Bladder microvascular endothelial cell (primary cell): ENCODE data around the gene MUC5AC. TPM values are rescaled to one million over a fixed set of nuclear protein-coding genes. Genes with fewer than 3 reads are reported as not detected.

Source experiments
- total RNA-seq: library from RNA; depleted of rRNA; stranded (reverse); fragments of >200 nt; gene quantifications from 2 replicates; pipeline ENCODE4 v1.2.3, GENCODE V29; 2014

The MUC5AC gene, protein sequence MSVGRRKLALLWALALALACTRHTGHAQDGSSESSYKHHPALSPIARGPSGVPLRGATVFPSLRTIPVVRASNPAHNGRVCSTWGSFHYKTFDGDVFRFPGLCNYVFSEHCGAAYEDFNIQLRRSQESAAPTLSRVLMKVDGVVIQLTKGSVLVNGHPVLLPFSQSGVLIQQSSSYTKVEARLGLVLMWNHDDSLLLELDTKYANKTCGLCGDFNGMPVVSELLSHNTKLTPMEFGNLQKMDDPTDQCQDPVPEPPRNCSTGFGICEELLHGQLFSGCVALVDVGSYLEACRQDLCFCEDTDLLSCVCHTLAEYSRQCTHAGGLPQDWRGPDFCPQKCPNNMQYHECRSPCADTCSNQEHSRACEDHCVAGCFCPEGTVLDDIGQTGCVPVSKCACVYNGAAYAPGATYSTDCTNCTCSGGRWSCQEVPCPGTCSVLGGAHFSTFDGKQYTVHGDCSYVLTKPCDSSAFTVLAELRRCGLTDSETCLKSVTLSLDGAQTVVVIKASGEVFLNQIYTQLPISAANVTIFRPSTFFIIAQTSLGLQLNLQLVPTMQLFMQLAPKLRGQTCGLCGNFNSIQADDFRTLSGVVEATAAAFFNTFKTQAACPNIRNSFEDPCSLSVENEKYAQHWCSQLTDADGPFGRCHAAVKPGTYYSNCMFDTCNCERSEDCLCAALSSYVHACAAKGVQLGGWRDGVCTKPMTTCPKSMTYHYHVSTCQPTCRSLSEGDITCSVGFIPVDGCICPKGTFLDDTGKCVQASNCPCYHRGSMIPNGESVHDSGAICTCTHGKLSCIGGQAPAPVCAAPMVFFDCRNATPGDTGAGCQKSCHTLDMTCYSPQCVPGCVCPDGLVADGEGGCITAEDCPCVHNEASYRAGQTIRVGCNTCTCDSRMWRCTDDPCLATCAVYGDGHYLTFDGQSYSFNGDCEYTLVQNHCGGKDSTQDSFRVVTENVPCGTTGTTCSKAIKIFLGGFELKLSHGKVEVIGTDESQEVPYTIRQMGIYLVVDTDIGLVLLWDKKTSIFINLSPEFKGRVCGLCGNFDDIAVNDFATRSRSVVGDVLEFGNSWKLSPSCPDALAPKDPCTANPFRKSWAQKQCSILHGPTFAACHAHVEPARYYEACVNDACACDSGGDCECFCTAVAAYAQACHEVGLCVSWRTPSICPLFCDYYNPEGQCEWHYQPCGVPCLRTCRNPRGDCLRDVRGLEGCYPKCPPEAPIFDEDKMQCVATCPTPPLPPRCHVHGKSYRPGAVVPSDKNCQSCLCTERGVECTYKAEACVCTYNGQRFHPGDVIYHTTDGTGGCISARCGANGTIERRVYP (N-terminal part only)
- not detected in 2 replicates for total RNA-seq

DNA sequence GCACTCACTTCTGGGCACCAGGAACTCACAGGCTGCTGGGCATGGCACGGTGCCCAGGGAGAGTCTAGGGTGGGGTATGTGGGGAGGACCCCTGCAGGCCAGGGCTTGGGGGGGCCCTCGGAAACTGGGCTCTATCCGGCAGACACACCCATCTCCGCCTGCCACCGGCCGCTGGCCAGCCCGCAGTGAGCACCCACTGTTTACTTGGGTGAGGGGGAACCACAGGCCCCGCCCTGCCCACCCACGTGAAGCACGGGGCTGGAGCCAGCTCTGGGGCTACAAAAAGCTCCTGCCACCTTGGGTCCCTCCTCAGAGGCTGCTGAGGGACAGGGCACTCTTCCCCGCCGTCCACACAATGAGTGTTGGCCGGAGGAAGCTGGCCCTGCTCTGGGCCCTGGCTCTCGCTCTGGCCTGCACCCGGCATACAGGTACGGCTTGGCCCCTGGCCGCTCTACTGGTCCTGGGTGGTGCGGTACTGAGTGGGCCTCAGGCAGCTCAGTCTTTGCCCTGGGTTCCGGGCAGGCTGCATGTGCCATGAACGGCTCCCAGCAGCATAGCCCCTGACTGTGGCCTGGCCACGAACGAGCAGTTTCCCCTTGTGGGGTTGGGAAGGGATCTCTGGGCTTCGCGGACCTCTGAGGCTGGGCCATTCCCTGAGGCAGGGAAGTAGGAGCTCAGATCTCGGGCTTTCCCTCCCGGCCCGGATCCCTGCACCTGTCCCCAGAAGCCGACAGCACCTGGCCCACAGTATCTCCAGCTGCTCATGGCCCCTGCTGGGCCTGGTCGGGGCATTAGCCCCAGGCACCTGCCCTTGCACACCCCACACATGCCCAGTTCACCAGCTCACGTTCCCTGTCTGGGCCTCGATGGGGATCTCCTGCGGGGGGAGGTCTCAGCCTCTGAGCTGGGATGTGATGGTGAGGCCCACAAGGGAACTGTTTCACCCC lies at the start of gene MUC5AC:
MUC5AC (plus strand) TSS at position 309 of the 947 bp plus-strand sequence; CDS start at position 356, 47 bp downstream.

GRCh38 chr11:1222491-1223345 lies 65.0 kb downstream of the MUC5AC start, which contains the start of gene MUC5B:
TSS of gene MUC5B (plus strand) at chr11:1223066. CDS start at chr11:1223124, 58 bp downstream.

Other genes with a start within 250 kb of the MUC5AC start
- 26.4 and 52.3 TPM in 2 replicates for gene CHID1, start 247.1 kb upstream of the MUC5AC start, total RNA-seq
- 27.5 and 46.4 TPM in 2 replicates for gene AP2A2, start 232.1 kb upstream of the MUC5AC start, total RNA-seq
- gene MUC6, start 121.2 kb upstream of the MUC5AC start, total RNA-seq, result not detected in 2 replicates
- not detected in 2 replicates for gene MUC2, start 83.1 kb upstream of the MUC5AC start, total RNA-seq
- gene MUC5B, start 65.1 kb downstream of the MUC5AC start, total RNA-seq, result under 0.01 TPM in 1 of 2 replicates, not detected in the other
- 16.7 and 40.3 TPM in 2 replicates for gene TOLLIP, start 151.7 kb downstream of the MUC5AC start, total RNA-seq
- under 0.01 and 1.4 TPM in 2 replicates for gene BRSK2, start 232.0 kb downstream of the MUC5AC start, total RNA-seq